GM18873 (cell line): ENCODE measurements around the gene SLC25A5.
"Not testable (repeated sequence)": the region's sequence is repeated elsewhere in the genome, so short reads cannot be mapped to it uniquely, and the experiment has no call there.

Experiments used
- ATAC-seq: cut with Tn5 transposase; IDR thresholded peaks from one replicate; pipeline ENCODE4 v1.9.1; 2021; ENCODE audit warnings: mild to moderate bottlenecking, moderate library complexity, moderate number of reproducible peaks; ENCODE audit not compliant: unreplicated experiment, low FRiP score

SLC25A5 gene

GRCh38 chrX:119467842-119468550 is at the start of gene SLC25A5:
Gene SLC25A5, plus strand, starts transcription at chrX:119468444. Its CDS starts 72 bp downstream, at chrX:119468516.
- peak; percentile 53 for ATAC-seq

- no peak for ATAC-seq
Measured at GRCh38 chrX:119419146-119419545, 49.1 kb upstream of the SLC25A5 start.

DNA sequence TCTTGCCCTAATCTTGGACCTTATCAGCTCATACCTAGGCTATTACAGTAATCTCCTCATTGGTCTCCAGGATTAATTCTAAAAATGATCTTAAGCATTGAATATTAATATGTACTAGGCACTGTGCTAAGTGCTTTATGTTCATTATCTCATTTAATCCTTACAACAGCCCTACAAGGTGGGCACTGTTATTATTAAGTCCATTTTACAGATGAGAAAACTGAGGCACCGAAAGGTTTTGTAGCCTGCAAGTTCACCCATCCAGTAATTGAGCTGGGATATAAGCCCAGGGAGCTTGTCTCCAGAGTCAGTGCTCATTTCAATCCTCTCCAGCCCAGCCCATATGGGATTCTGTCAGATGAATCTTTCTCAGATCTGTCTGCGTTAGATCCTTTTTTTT is 48.3 kb upstream of the SLC25A5 start:
- no peak for ATAC-seq

- ATAC-seq = no peak
Measured at GRCh38 chrX:119421016-119421705, 47.1 kb upstream of the SLC25A5 start.

DNA sequence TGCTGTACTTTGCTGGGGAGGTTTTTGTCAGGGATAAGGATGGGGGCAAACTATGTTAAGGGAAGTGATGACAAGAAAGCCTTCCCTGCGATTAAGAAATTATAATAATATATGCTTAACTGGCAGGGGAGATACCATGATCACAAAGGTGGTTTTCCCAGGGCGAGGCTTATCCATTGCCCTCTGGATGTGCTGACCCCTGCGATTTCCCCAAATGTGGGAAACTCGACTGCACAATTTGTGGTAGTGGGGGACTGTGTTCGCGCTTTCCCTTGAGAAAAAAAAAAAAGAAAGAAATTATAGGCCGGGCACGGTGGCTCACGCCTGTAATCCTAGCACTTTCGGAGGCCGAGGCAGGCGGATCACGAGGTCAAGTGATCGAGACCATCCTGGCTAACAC is 44.6 kb upstream of the SLC25A5 start:
- no peak for ATAC-seq

DNA sequence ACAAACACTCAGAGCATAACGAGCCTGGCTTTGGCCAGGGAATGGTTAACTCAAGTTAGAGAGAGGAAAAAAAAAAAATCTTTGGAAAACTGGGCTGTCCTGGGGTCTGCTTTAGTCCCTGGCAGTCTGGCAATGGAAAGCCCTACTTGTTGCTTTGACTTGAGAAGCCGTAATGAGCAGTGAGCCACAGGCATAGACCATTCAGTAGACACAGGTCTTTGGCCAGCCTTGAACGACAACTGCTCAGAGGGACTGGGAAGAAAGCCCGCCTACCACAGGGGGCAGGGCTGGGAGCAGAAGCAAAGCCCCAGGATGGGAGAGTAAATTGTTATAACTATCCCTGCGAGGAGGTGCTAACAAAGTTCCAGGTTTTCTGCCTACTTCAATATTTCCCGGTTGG is 43.2 kb upstream of the SLC25A5 start:
- ATAC-seq = no peak

GRCh38 chrX:119427024-119427794 is 41.0 kb upstream of the SLC25A5 start:
- no peak for ATAC-seq

GRCh38 chrX:119427795-119428185 is 40.5 kb upstream of the SLC25A5 start:
- ATAC-seq = no peak

GRCh38 chrX:119429471-119429870 is 38.8 kb upstream of the SLC25A5 start:
- ATAC-seq = no peak

- ATAC-seq = not testable (repeated sequence)
Measured at GRCh38 chrX:119441295-119441694, 26.9 kb upstream of the SLC25A5 start.

- no peak for ATAC-seq
Measured at GRCh38 chrX:119442286-119442685, 26.0 kb upstream of the SLC25A5 start.

DNA sequence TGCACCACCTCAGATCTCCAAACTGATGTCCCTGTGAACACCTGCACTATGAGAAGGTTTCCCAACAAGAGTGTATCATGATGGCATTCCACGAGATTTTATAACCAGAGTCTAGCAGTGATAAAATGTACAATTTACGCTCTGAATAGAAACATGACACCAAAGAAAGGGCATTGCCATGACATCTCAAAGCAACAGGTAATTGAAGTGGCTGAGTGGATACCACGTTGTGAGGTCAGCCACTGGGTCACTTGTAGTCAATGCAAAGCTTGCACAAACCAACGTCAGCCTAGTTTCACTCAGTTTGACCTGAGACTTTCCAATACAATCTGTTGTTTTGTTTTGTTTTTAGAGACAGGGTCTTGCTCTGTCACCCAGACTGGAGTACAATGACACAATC is 15.0 kb upstream of the SLC25A5 start:
- no peak for ATAC-seq

DNA sequence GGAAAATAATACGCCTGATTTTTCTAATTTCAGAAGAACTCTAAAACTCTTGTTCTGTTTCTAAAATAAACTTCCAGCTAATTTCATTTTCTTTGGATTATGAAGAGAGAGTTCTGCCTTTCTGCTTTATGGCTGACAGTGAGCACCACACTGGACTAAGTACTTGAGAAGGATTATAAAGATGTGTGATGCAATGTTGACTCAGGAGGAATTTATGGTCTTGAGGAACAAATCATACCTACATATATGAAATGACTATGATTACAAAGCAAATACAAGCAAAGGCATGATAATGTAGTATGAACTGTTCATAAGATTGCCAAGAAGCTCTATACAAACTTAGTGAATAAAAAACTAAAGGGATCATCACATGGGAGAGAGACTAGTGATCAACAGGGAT is 13.0 kb upstream of the SLC25A5 start:
- no peak for ATAC-seq

DNA sequence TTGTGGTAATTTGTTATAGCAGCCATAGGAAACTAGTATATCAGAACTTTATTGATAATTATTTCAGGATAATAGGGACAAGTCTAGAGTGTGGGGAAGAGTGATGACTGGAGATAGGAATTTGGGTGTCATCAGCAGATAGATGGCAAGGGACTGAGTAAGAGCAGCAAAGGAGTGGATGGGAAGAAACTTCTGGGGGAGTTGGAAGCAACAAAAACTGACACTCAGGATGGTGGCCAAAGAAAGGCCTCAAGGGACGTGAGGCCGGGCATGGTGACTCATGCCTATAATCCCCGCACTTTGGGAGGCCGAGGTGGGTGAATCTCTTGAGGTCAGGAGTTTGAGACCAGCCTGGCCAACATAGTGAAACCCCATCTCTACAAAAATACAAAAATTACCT is 9.1 kb upstream of the SLC25A5 start:
- ATAC-seq = no peak

GRCh38 chrX:119465555-119465954 is 2.7 kb upstream of the SLC25A5 start:
- ATAC-seq = no peak

- no peak for ATAC-seq
Measured at GRCh38 chrX:119466970-119467369, 1.3 kb upstream of the SLC25A5 start.

DNA sequence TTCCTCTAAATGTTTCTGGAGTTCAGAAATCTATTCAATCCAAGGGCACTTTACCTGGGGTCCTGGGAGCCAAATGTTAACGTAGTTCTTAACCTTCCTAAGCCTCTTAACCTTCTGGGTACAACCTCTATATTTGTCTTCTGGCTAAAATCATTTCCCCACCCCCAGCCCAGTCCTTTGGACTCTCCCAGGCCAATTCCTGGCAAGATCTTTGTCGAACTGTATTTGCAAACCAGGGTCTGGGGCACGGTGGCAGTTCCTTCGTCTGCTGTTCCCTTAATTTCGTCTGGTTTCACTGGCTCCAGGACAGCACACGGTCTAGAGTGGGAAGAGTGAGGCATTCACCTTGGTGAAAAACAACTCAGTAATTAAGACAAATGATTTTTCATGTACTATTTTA is 811 bp upstream of the SLC25A5 start:
- no peak for ATAC-seq

GRCh38 chrX:119468551-119469312 is 488 bp downstream of the SLC25A5 start:
- peak; percentile 64 for ATAC-seq

GRCh38 chrX:119469313-119469635 is 1.0 kb downstream of the SLC25A5 start:
- ATAC-seq = no peak

DNA sequence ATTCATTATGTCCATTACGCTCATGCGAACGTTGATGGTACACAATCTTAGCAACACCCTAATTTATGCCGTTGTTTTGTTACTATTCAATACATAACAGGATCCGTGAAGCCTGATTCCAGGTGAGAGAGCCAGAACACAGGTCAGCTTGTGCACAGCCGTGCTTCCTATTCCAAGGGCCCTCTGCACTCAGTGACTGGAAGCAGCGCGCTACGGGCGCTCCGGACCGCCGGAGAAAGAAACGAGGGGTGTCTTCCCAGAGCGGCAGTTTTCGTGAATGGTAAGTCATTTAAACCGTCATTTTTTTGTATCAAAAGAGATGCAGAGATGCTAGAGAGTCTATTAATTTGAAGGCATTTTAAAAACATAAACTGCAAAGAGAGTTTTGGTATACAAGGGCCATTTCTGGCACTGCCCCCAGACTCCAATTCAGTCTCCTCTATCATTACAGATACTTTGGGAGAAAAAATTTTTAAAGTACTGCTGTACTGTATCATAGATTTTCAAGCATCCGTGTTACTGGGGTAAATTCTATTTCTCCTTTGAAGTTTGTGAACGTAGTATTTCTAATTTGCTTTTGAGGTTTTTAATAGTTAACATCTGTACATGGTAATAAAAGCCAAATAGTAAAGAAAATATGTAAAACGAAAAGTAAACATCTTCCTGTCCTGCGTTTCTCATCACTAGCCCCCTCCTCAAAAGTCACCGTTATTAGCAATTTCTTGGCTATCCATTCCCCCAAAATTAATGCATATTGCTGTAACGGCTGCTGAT is 6.6 kb downstream of the SLC25A5 start:
- no peak for ATAC-seq
